Thyroid gland (tissue), 4 donors: Measurements from ENCODE around the gene PDE3A. TPM values are rescaled to one million over a fixed set of nuclear protein-coding genes. Genes with fewer than 3 reads are reported as not detected.

Experiments
- DNase-seq, 2 donors: peaks; one replicate each; pipeline ENCODE4 v3.0.0-alpha.2; 2019
- H3K27ac ChIP-seq, 3 donors: fragments of 200-600 bp; sonication (generic); 1 replicate in 2 of 3; 2 replicates in 1 of 3; pipeline ENCODE4 v1.5.1; 2016 to 2019; ENCODE audit warnings: mild to moderate bottlenecking in 1 of 3, moderate library complexity in 1 of 3
- H3K27me3 ChIP-seq: fragments of 200-600 bp; sonication (generic); one replicate; pipeline ENCODE4 v1.5.1; 2019
- H3K36me3 ChIP-seq, 2 donors: fragments of 200-600 bp; sonication (generic); one replicate each; pipeline ENCODE4 v1.5.1; 2016 to 2019
- H3K4me1 ChIP-seq, 2 donors: fragments of 200-600 bp; sonication (generic); one replicate each; pipeline ENCODE4 v1.5.1; 2017 to 2019
- H3K4me3 ChIP-seq, 3 donors: fragments of 200-600 bp; sonication (generic); replicated peaks in 1 of 3; 1 replicate in 2 of 3; 2 replicates in 1 of 3; pipeline ENCODE4 v1.5.1; 2016; ENCODE audit warnings: mild to moderate bottlenecking in 1 of 3
- H3K9me3 ChIP-seq: fragments of 200-600 bp; sonication (generic); one replicate; pipeline ENCODE4 v1.5.1; 2017
- CTCF ChIP-seq, 6 experiments: fragments of 200-600 bp in 3 of 6; fragments of 450-650 bp in 3 of 6; sonication (generic) in 3 of 6; IDR thresholded peaks; one replicate each; pipeline ENCODE4 v1.5.1; 2016 to 2019; ENCODE audit warnings: antibody characterized with exemption in 6 of 6, mild to moderate bottlenecking in 2 of 6, inconsistent platforms in 1 of 6, moderate library complexity in 1 of 6
- POLR2A ChIP-seq, 2 donors: fragments of 450-650 bp; IDR thresholded peaks; one replicate each; pipeline ENCODE4 v1.6.1; 2017; ENCODE audit warnings: antibody characterized with exemption in 2 of 2, mild to moderate bottlenecking in 2 of 2, moderate library complexity in 1 of 2
- WGBS, 2 donors: methylation state at CpG; one replicate each; pipeline ENCODE4 v1.1.5; 2017; 5-methylcytosine and 5-hydroxymethylcytosine counted together
- intact Hi-C: fragments of 100-400 bp; cut with DNase I; formaldehyde crosslinking; loops from one replicate; pipeline ENCODE4 v1.15.1; 2023
- total RNA-seq, 4 donors: library from RNA; depleted of rRNA; stranded (reverse); fragments of >200 nt; gene quantifications; one replicate each; pipeline ENCODE4 v1.2.3, GENCODE V29; 2016

PDE3A gene
- total RNA-seq, 4 donors from 2014 or later = 2.8 to 9.9 (median 6.7) TPM

GRCh38 chr12:20718294-20718693 is 350.0 kb downstream of the PDE3A start:
- DNase-seq = no peak

GRCh38 chr12:20722142-20722541 is 353.8 kb downstream of the PDE3A start:
- H3K36me3 ChIP-seq = no peaks in the 10 kb centered on the region
- intact Hi-C loops = no loop called here

More at GRCh38 chr12:20718294-20718693, 350.0 kb downstream of the PDE3A start:
- Histone ChIP-seq H3K4me3 (no peak overlapping the region), H3K9me3 (no peaks in the 10 kb centered on the region), H3K27me3 (no peaks in the 10 kb centered on the region), H3K27ac (no peak overlapping the region), H3K36me3 (no peaks in the 10 kb centered on the region), H3K4me1 (no peaks in the 10 kb centered on the region)
- intact Hi-C loops = no loop called here
- WGBS, 2 donors = 87 to 89% methylated on average over 4 of the region's 4 CpGs
- TF ChIP-seq POLR2A (IDR thresholded peaks at IDR 0.05) (no peak), CTCF (IDR thresholded peaks at IDR 0.05) (no peak)

GRCh38 chr12:20731274-20731673 is 362.9 kb downstream of the PDE3A start:
- Histone ChIP-seq H3K36me3 (no peaks in the 10 kb centered on the region), H3K4me3 (no peak overlapping the region), H3K27ac (no peak overlapping the region), H3K9me3 (no peaks in the 10 kb centered on the region), H3K27me3 (no peaks in the 10 kb centered on the region), H3K4me1 (no peaks in the 10 kb centered on the region)
- 84 to 88% methylated on average over 1 of the region's 1 CpG for WGBS, 2 donors
- no peak for DNase-seq
- TF ChIP-seq POLR2A (IDR thresholded peaks at IDR 0.05) (no peak), CTCF (IDR thresholded peaks at IDR 0.05) (no peak)
- intact Hi-C loops = no loop called here

More at GRCh38 chr12:20722142-20722541, 353.8 kb downstream of the PDE3A start:
- H3K27me3 ChIP-seq = no peaks in the 10 kb centered on the region
- TF ChIP-seq CTCF (IDR thresholded peaks at IDR 0.05) (no peak), POLR2A (IDR thresholded peaks at IDR 0.05) (no peak)
- H3K4me1 ChIP-seq = no peaks in the 10 kb centered on the region
- H3K9me3 ChIP-seq = no peaks in the 10 kb centered on the region
- no peak overlapping the region for H3K4me3 ChIP-seq
- H3K27ac ChIP-seq = no peak overlapping the region
- DNase-seq = no peak
- 41 to 68% methylated on average over 1 of the region's 1 CpG for WGBS, 2 donors
